Endothelial cell of umbilical vein (primary cell): ENCODE measurements around the gene DLG1. TPM values are rescaled to one million over a fixed set of nuclear protein-coding genes. Genes with fewer than 3 reads are reported as not detected.

Experiments
- BruUV-seq: library from RNA; stranded (reverse); fragments of 400-500 nt; replicated peaks from 2 replicates; lab custom pipeline; 2021; lab: Mats Ljungman, UMichigan
- CTCF ChIA-PET: fragments of 300-600, 350-600 bp; sonication (Branson Sonifier 250); formaldehyde crosslinking; loops from one replicate; lab custom pipeline; 2021; ENCODE audit warnings: antibody characterized with exemption, inconsistent platforms; lab: Charles Lee
- POLR2A ChIA-PET: fragments of 300-600, 350-600 bp; sonication (Branson Sonifier 250); formaldehyde crosslinking; loops from one replicate; lab custom pipeline; 2021; ENCODE audit warnings: antibody characterized with exemption, inconsistent platforms; lab: Charles Lee
- DNase-seq: peaks from one replicate; pipeline ENCODE4 v3.0.0-alpha.2; 2011; ENCODE audit warnings: low read depth, low spot score
- FAIRE-seq: peaks from 2 replicates; lab custom pipeline; 2011; peaks lifted over from hg19 to GRCh38; lab: Jason Lieb, UNC
- H2AFZ ChIP-seq: 2 replicates; pipeline ENCODE4 v1.6.0; 2012; ENCODE audit warnings: low read depth, low read length, control low read depth, inconsistent platforms
- H3K27ac ChIP-seq: 2 replicates; pipeline ENCODE4 v1.5.1; 2011; ENCODE audit warnings: low read depth, mild to moderate bottlenecking, control low read depth, low read length, moderate library complexity; ENCODE audit not compliant: insufficient read depth
- H3K27me3 ChIP-seq, 2 experiments: 2 replicates each; pipeline versions ENCODE4 v1.6.0 to v1.6.1; 2011; ENCODE audit warnings: low read length in 2 of 2, mixed read lengths in 1 of 2; ENCODE audit not compliant: control insufficient read depth in 2 of 2, insufficient read depth in 2 of 2
- H3K36me3 ChIP-seq, 2 experiments: 2 replicates in 1 of 2; 3 replicates in 1 of 2; pipeline ENCODE4 v1.5.1; 2011; ENCODE audit warnings: low read length in 2 of 2, mild to moderate bottlenecking in 1 of 2, moderate library complexity in 1 of 2; ENCODE audit not compliant: control insufficient read depth in 2 of 2, insufficient read depth in 2 of 2; ENCODE audit errors: extremely low read depth in 1 of 2
- H3K4me1 ChIP-seq: 3 replicates; pipeline ENCODE4 v1.5.1; 2011; ENCODE audit warnings: mild to moderate bottlenecking, low read length; ENCODE audit not compliant: control insufficient read depth, insufficient read depth; ENCODE audit errors: extremely low read depth
- H3K4me2 ChIP-seq: 2 replicates; pipeline ENCODE4 v1.6.1; 2011; ENCODE audit warnings: low read length, control low read depth, mixed read lengths; ENCODE audit not compliant: insufficient read depth
- H3K4me3 ChIP-seq, 3 experiments: fragments of 200-600 bp in 1 of 3; sonication (generic), shearing (Covaris generic) in 1 of 3; replicated peaks in 1 of 3; 2 replicates each; pipeline ENCODE4 v1.5.1; 2011 to 2016; ENCODE audit warnings: control low read depth in 3 of 3, low read length in 3 of 3, mild to moderate bottlenecking in 2 of 3, inconsistent platforms in 1 of 3, low read depth in 1 of 3, moderate library complexity in 1 of 3; ENCODE audit not compliant: insufficient read depth in 1 of 3
- H3K79me2 ChIP-seq: 2 replicates; pipeline ENCODE4 v1.6.0; 2012; ENCODE audit warnings: low read length, inconsistent platforms; ENCODE audit not compliant: control insufficient read depth, insufficient read depth
- H3K9ac ChIP-seq: replicated peaks from 2 replicates; pipeline ENCODE3; 2011; ENCODE audit warnings: low read length, control low read depth; ENCODE audit not compliant: insufficient read depth; ENCODE audit errors: extremely low read depth
- H3K9me1 ChIP-seq: replicated peaks from 3 replicates; pipeline ENCODE4 v1.6.0; 2011; ENCODE audit warnings: mild to moderate bottlenecking, low read length; ENCODE audit not compliant: control insufficient read depth, insufficient read depth; ENCODE audit errors: extremely low read depth
- H3K9me3 ChIP-seq: replicated peaks from 2 replicates; pipeline ENCODE4 v1.5.1; 2012; ENCODE audit warnings: low read length, inconsistent platforms; ENCODE audit not compliant: control insufficient read depth, insufficient read depth
- H4K20me1 ChIP-seq: replicated peaks from 2 replicates; pipeline ENCODE3; 2011; ENCODE audit warnings: mild to moderate bottlenecking, low read length; ENCODE audit not compliant: control insufficient read depth, insufficient read depth; ENCODE audit errors: extremely low read depth
- EZH2 ChIP-seq: IDR thresholded peaks from 2 replicates; pipeline ENCODE4 v1.6.1; 2012; ENCODE audit warnings: borderline replicate concordance, low read depth, mild to moderate bottlenecking, moderate library complexity, low read length, inconsistent platforms; ENCODE audit not compliant: severe bottlenecking
- FOS ChIP-seq: IDR thresholded peaks from 2 replicates; pipeline ENCODE4 v1.6.1; 2011; ENCODE audit warnings: mild to moderate bottlenecking, low read length, moderate library complexity, borderline replicate concordance; ENCODE audit not compliant: insufficient read depth
- GATA2 ChIP-seq: IDR thresholded peaks from 2 replicates; pipeline ENCODE4 v1.7.0; 2011; ENCODE audit warnings: low read depth, mild to moderate bottlenecking, moderate library complexity, mixed read lengths, low read length; ENCODE audit not compliant: insufficient read length, insufficient read depth
- JUN ChIP-seq: IDR thresholded peaks from 2 replicates; pipeline ENCODE4 v1.6.1; 2011; ENCODE audit warnings: borderline replicate concordance, low read depth; ENCODE audit not compliant: insufficient read length, insufficient read depth
- MYC ChIP-seq: IDR thresholded peaks from one replicate; pipeline ENCODE4 v1.6.1; 2011; ENCODE audit warnings: mild to moderate bottlenecking, low read depth, low read length
- POLR2A ChIP-seq: IDR thresholded peaks from 2 replicates; pipeline ENCODE4 v1.6.1; 2012; ENCODE audit warnings: low read depth, mild to moderate bottlenecking, control low read depth, low read length
- POLR2AphosphoS5 ChIP-seq: IDR thresholded peaks from 2 replicates; pipeline ENCODE4 v1.6.1; 2012; ENCODE audit warnings: low read depth, mild to moderate bottlenecking, control low read depth, low read length, moderate library complexity; ENCODE audit not compliant: insufficient read depth
- dilution Hi-C: fragments of 300-500 bp; cut with MboI; formaldehyde crosslinking; loops from one replicate; pipeline ENCODE4 v1.15.0; 2019; ENCODE audit warnings: low sequenced_read_pairs; ENCODE audit not compliant: extremely low pct_ligation_motif_present
- intact Hi-C: fragments of 100-400 bp; cut with micrococcal nuclease; formaldehyde crosslinking; loops from one replicate; pipeline ENCODE4 v1.10.0; 2022
- polyA plus RNA-seq, 4 experiments: library from polyadenylated mRNA; depleted of rRNA in 3 of 4; stranded (reverse) in 3 of 4; unstranded in 1 of 4; fragments of >200 nt; gene quantifications; 2 replicates each; pipeline versions ENCODE4 v1.2.1 to v1.2.3, GENCODE V29; 2011 to 2012; ENCODE audit warnings: missing spikeins in 1 of 4
- total RNA-seq: library from RNA; stranded (reverse); gene quantifications from 2 replicates; pipeline ENCODE4 v1.2.3, GENCODE V29; 2021
- TF ChIP-seq, protein P1 (sequence below), 2 donors: IDR thresholded peaks; 1 replicate in 1 of 2; 2 replicates in 1 of 2; pipeline ENCODE4 v1.5.1; 2011; ENCODE audit warnings: low read length in 2 of 2, mild to moderate bottlenecking in 2 of 2, moderate library complexity in 2 of 2, control low read depth in 1 of 2, inconsistent platforms in 1 of 2, low read depth in 1 of 2; ENCODE audit not compliant: insufficient read depth in 1 of 2; ENCODE audit errors: extremely low read depth in 1 of 2
- TF ChIP-seq, protein P2 (sequence below): IDR thresholded peaks from 2 replicates; pipeline ENCODE4 v1.6.1; 2011; ENCODE audit not compliant: insufficient read depth, insufficient read length

Gene DLG1
- total and polyA plus RNA-seq, 2 donors (not counting 3 experiments of a cell fraction or from before 2014, with no cell fraction given), result 26.5 to 80.1 TPM

DNA sequence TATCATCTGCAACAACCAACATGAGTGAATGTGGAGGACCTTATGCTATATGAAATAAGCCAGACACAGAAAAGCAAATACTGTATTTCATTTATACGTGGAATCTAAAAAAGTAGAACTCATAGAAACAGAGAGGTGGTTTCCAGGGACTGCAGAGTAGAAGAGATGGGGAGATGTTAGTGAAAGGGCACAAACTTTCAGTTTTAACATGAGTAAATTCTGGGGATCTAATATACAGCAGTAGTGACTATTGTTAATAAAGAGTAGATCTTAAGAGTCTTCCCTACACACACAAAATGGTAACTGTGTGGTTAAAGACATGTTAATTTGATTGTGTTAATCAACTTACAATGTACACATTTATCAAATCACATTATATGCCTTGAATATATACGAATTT, 247.9 kb downstream of the DLG1 start:
- peaks cover 1 to 4% of the 10 kb centered on the region in 2 experiments for H3K36me3 ChIP-seq
- FAIRE-seq (no peak), DNase-seq (no peak)
- no TSS peak for BruUV-seq
- no peaks in the 10 kb centered on the region for H3K4me1 ChIP-seq
- no peak overlapping the region for H3K4me2 ChIP-seq
- no peaks in the 10 kb centered on the region for H4K20me1 ChIP-seq
- no peak overlapping the region for H3K9ac ChIP-seq
- no peaks in the 10 kb centered on the region for H3K9me3 ChIP-seq
- no peaks in the 10 kb centered on the region for H3K79me2 ChIP-seq
- CTCF ChIA-PET, result no interaction called here
- no peak overlapping the region for H3K4me3 ChIP-seq
- no peaks in the 10 kb centered on the region for H3K27me3 ChIP-seq
- POLR2A ChIA-PET, result no interaction called here
- intact Hi-C loops (no loop called here), dilution Hi-C loops (no loop called here)
- H3K27ac ChIP-seq, result no peak overlapping the region
- TF ChIP-seq EZH2 (no peak), FOS (no peak), POLR2AphosphoS5 (no peak), POLR2A (no peak), MYC (no peak)
- TF ChIP-seq, protein P1, sequence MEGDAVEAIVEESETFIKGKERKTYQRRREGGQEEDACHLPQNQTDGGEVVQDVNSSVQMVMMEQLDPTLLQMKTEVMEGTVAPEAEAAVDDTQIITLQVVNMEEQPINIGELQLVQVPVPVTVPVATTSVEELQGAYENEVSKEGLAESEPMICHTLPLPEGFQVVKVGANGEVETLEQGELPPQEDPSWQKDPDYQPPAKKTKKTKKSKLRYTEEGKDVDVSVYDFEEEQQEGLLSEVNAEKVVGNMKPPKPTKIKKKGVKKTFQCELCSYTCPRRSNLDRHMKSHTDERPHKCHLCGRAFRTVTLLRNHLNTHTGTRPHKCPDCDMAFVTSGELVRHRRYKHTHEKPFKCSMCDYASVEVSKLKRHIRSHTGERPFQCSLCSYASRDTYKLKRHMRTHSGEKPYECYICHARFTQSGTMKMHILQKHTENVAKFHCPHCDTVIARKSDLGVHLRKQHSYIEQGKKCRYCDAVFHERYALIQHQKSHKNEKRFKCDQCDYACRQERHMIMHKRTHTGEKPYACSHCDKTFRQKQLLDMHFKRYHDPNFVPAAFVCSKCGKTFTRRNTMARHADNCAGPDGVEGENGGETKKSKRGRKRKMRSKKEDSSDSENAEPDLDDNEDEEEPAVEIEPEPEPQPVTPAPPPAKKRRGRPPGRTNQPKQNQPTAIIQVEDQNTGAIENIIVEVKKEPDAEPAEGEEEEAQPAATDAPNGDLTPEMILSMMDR (IDR thresholded peaks at IDR 0.05; ENCODE audit: extremely low read depth in 1 of 2, insufficient read depth in 1 of 2, low read depth in 1 of 2, low read length in 2 of 2), result no peak
- no peak overlapping the region for H2AFZ ChIP-seq
- H3K9me1 ChIP-seq, result no peaks in the 10 kb centered on the region

DNA sequence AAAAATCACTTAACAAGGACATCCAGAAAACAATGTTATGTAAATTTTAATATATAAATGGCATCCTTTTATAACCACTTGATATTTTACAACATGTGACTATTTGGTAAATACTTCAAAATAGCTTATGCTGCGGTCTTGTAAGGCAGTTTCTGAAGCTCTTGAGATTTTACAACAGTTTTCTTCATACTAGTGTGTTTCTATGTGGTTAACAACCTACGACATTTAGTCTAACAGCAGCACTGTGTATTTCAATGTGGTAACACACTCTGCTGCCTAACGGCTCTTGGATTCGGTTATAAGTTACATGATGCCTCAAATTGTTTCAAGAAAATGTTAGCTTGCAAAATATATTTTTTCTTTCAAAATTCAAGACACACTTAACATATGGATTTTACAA, 255.9 kb downstream of the DLG1 start:
- no peak for DNase-seq

More for the DNA sequence above, 255.9 kb downstream of the DLG1 start:
- ChIA-PET CTCF (interaction anchor here (0.7 to 1.8 kb wide), 3 partner anchors 12 to 145 kb away, joined by 3 to 4 read pairs (median 4); partner anchors contain the start of gene MELTF), POLR2A (interaction anchor here (0.6 kb wide), 1 partner anchor 1150 kb away, joined by 5 read pairs; no protein-coding TSS in a partner anchor)
- H3K4me3 ChIP-seq, result no peak overlapping the region
- no peak overlapping the region for H2AFZ ChIP-seq
- no peaks in the 10 kb centered on the region for H4K20me1 ChIP-seq
- H3K79me2 ChIP-seq, result no peaks in the 10 kb centered on the region
- H3K27ac ChIP-seq, result no peak overlapping the region
- H3K4me1 ChIP-seq, result no peaks in the 10 kb centered on the region
- peaks cover 2 to 4% of the 10 kb centered on the region in 2 experiments for H3K36me3 ChIP-seq
- no peaks in the 10 kb centered on the region for H3K27me3 ChIP-seq
- no peak for FAIRE-seq
- no peak overlapping the region for H3K9ac ChIP-seq
- dilution Hi-C loops, result no loop called here
- H3K4me2 ChIP-seq, result no peak overlapping the region
- H3K9me3 ChIP-seq, result no peaks in the 10 kb centered on the region
- intact Hi-C loops, result no loop called here
- BruUV-seq, result no TSS peak
- H3K9me1 ChIP-seq, result no peaks in the 10 kb centered on the region
- TF ChIP-seq, protein P1 (IDR thresholded peaks at IDR 0.05; ENCODE audit: extremely low read depth in 1 of 2, insufficient read depth in 1 of 2, low read depth in 1 of 2, low read length in 2 of 2), result no peak
- TF ChIP-seq JUN (no peak), POLR2AphosphoS5 (no peak), MYC (no peak), POLR2A (no peak), EZH2 (no peak), GATA2 (no peak), FOS (no peak)
- TF ChIP-seq, protein P2, sequence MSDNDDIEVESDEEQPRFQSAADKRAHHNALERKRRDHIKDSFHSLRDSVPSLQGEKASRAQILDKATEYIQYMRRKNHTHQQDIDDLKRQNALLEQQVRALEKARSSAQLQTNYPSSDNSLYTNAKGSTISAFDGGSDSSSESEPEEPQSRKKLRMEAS, result no peak
